PC-3 (cell line): ENCODE measurements around the gene PM20D1. TPM values are rescaled to one million over a fixed set of nuclear protein-coding genes. Genes with fewer than 3 reads are reported as not detected.
"Not testable (repeated sequence)": the region's sequence is repeated elsewhere in the genome, so short reads cannot be mapped to it uniquely, and the experiment has no call there.

ENCODE experiments used
- ATAC-seq: fragments of 200-7000 bp; cut with Tn5 transposase; 2 replicates; pipeline ENCODE4 v1.9.1; 2020; ENCODE audit warnings: mild to moderate bottlenecking, moderate library complexity
- BruUV-seq: library from RNA; stranded (reverse); fragments of 400-500 nt; replicated peaks from 2 replicates; lab custom pipeline; 2021; lab: Mats Ljungman, UMichigan
- CTCF ChIA-PET: fragments of 300-600 bp; sonication (Branson Sonifier 250); formaldehyde crosslinking; loops from one replicate; lab custom pipeline; 2022; ENCODE audit warnings: antibody characterized with exemption; lab: Charles Lee
- POLR2A ChIA-PET: fragments of 300-600 bp; sonication (Branson Sonifier 250); formaldehyde crosslinking; loops from one replicate; lab custom pipeline; 2022; ENCODE audit warnings: antibody characterized with exemption; ENCODE audit not compliant: unreplicated experiment; lab: Charles Lee
- DNase-seq: peaks from one replicate; pipeline ENCODE4 v3.0.0-alpha.2; 2015
- H2AFZ ChIP-seq: fragments of 300-600 bp; sonication (generic); 2 replicates; pipeline ENCODE4 v1.6.0; 2016; ENCODE audit warnings: antibody characterized with exemption, low read length
- H3F3A ChIP-seq: fragments of 300-600 bp; sonication (generic); one replicate; pipeline ENCODE4 v1.6.0; 2017; ENCODE audit warnings: antibody characterized with exemption, low read length, control low read depth, mild to moderate bottlenecking; ENCODE audit not compliant: unreplicated experiment
- H3K27ac ChIP-seq: fragments of 300-600 bp; sonication (generic); 2 replicates; pipeline ENCODE4 v1.5.1; 2016; ENCODE audit warnings: mild to moderate bottlenecking, low read length
- H3K27me3 ChIP-seq: fragments of 300-600 bp; sonication (generic); 2 replicates; pipeline ENCODE4 v1.6.1; 2016; ENCODE audit warnings: low read length, mixed read lengths
- H3K36me3 ChIP-seq: fragments of 300-600 bp; sonication (generic); 2 replicates; pipeline ENCODE4 v1.6.1; 2016; ENCODE audit warnings: low read depth, mixed run types, low read length, mixed read lengths
- H3K4me1 ChIP-seq: fragments of 300-600 bp; sonication (generic); 2 replicates; pipeline ENCODE4 v1.5.1; 2016; ENCODE audit warnings: low read length; ENCODE audit not compliant: insufficient read depth
- H3K4me2 ChIP-seq: fragments of 300-600 bp; sonication (generic); 2 replicates; pipeline ENCODE4 v1.6.0; 2016; ENCODE audit warnings: low read length
- H3K4me3 ChIP-seq: fragments of 300-600 bp; sonication (generic); 2 replicates; pipeline ENCODE4 v1.5.1; 2016; ENCODE audit warnings: mild to moderate bottlenecking, low read length, mixed read lengths
- H3K79me2 ChIP-seq: fragments of 300-600 bp; sonication (generic); 2 replicates; pipeline ENCODE4 v1.6.1; 2017; ENCODE audit warnings: low read length, mixed read lengths
- H3K9ac ChIP-seq: fragments of 300-600 bp; sonication (generic); 2 replicates; pipeline ENCODE4 v1.6.0; 2016; ENCODE audit warnings: mild to moderate bottlenecking, low read length
- H3K9me2 ChIP-seq: fragments of 300-600 bp; sonication (generic); replicated peaks from 2 replicates; pipeline ENCODE4 v1.6.1; 2016; ENCODE audit warnings: mixed run types, low read length, mixed read lengths
- H3K9me3 ChIP-seq: fragments of 300-600 bp; sonication (generic); 2 replicates; pipeline ENCODE4 v1.6.1; 2016; ENCODE audit warnings: low read length, mixed read lengths
- H4K20me1 ChIP-seq: fragments of 300-600 bp; sonication (generic); 2 replicates; pipeline ENCODE4 v1.6.1; 2016; ENCODE audit warnings: low read length, mixed read lengths
- CTCF ChIP-seq: fragments of 300-600 bp; sonication (generic); conservative IDR thresholded peaks from 2 replicates; pipeline ENCODE4 v1.5.1; 2017; ENCODE audit warnings: antibody characterized with exemption, low read depth, mild to moderate bottlenecking, low read length
- EZH2 ChIP-seq: fragments of 300-600 bp; sonication (generic); IDR thresholded peaks from one replicate; pipeline ENCODE4 v1.6.1; 2017; ENCODE audit warnings: antibody characterized with exemption, mild to moderate bottlenecking, low read length; ENCODE audit not compliant: unreplicated experiment
- EZH2phosphoT487 ChIP-seq: fragments of 300-600 bp; sonication (generic); IDR thresholded peaks from 2 replicates; pipeline ENCODE4 v1.6.1; 2018; ENCODE audit warnings: mild to moderate bottlenecking, antibody characterized with exemption, low read length, borderline replicate concordance
- intact Hi-C: fragments of 100-400 bp; cut with micrococcal nuclease; formaldehyde crosslinking; loops from 2 replicates; pipeline ENCODE4 v1.9.0; 2023
- total RNA-seq: library from RNA; depleted of rRNA; stranded (reverse); fragments of >200 nt; gene quantifications from 2 replicates; pipeline ENCODE4 v1.2.3, GENCODE V29; 2014

The PM20D1 gene
- total RNA-seq, 1 experiment from 2014 or later: not detected

GRCh38 chr1:205880923-205881322 lies 31.0 kb upstream of the PM20D1 start:
- Histone ChIP-seq H3K79me2 (no peaks in the 10 kb centered on the region), H3K27me3 (no peaks in the 10 kb centered on the region), H3K9ac (no peak overlapping the region), H3F3A (no peaks in the 10 kb centered on the region), H3K4me1 (no peaks in the 10 kb centered on the region), H3K9me3 (no peaks in the 10 kb centered on the region), H2AFZ (no peak overlapping the region), H4K20me1 (no peaks in the 10 kb centered on the region), H3K27ac (no peak overlapping the region), H3K4me2 (no peak overlapping the region), H3K36me3 (no peaks in the 10 kb centered on the region), H3K9me2 (no peaks in the 10 kb centered on the region), H3K4me3 (no peak overlapping the region)
- no peak for DNase-seq
- BruUV-seq: no TSS peak
- POLR2A ChIA-PET: no interaction called here
- TF ChIP-seq EZH2phosphoT487: no peak
- no peak for TF ChIP-seq EZH2
- no peak for TF ChIP-seq CTCF
- intact Hi-C loops: no loop called here
- no peak for ATAC-seq
- CTCF ChIA-PET: no interaction called here

- no peak overlapping the region for H3K27ac ChIP-seq
- ATAC-seq (no peak), DNase-seq (no peak)
- H3K9ac ChIP-seq: no peak overlapping the region
- no peak overlapping the region for H2AFZ ChIP-seq
- no peaks in the 10 kb centered on the region for H4K20me1 ChIP-seq
- TF ChIP-seq CTCF (no peak), EZH2phosphoT487 (no peak), EZH2 (no peak)
- H3K4me2 ChIP-seq: no peak overlapping the region
- ChIA-PET CTCF (no interaction called here), POLR2A (no interaction called here)
- BruUV-seq: no TSS peak
- H3F3A ChIP-seq: no peaks in the 10 kb centered on the region
- H3K36me3 ChIP-seq: no peaks in the 10 kb centered on the region
- intact Hi-C loops: no loop called here
- no peaks in the 10 kb centered on the region for H3K9me2 ChIP-seq
- H3K4me1 ChIP-seq: no peaks in the 10 kb centered on the region
- no peak overlapping the region for H3K4me3 ChIP-seq
- no peaks in the 10 kb centered on the region for H3K27me3 ChIP-seq
- no peaks in the 10 kb centered on the region for H3K79me2 ChIP-seq
- H3K9me3 ChIP-seq: no peaks in the 10 kb centered on the region
Observed at GRCh38 chr1:205879974-205880373, 30.0 kb upstream of the PM20D1 start.

- no peaks in the 10 kb centered on the region for H4K20me1 ChIP-seq
Observed at GRCh38 chr1:205878026-205878425, 28.1 kb upstream of the PM20D1 start.

GRCh38 chr1:205873148-205873547 lies 23.2 kb upstream of the PM20D1 start:
- H3K4me2 ChIP-seq, H3K79me2 ChIP-seq, H2AFZ ChIP-seq, BruUV-seq, H3K27me3 ChIP-seq, H3F3A ChIP-seq, H3K9me2 ChIP-seq, DNase-seq, H4K20me1 ChIP-seq, H3K9ac ChIP-seq, intact Hi-C loops, ATAC-seq, H3K36me3 ChIP-seq, H3K4me1 ChIP-seq, H3K9me3 ChIP-seq, H3K4me3 ChIP-seq, CTCF ChIA-PET, POLR2A ChIA-PET, H3K27ac ChIP-seq: not testable (repeated sequence)

More at GRCh38 chr1:205878026-205878425, 28.1 kb upstream of the PM20D1 start:
- no peak for ATAC-seq
- CTCF ChIA-PET: interaction anchor here (0.8 kb wide), 1 partner anchor 86 kb away, joined by 5 read pairs; no protein-coding TSS in a partner anchor
- H3K27me3 ChIP-seq: no peaks in the 10 kb centered on the region
- no peak for DNase-seq
- POLR2A ChIA-PET: no interaction called here
- no peak for TF ChIP-seq EZH2phosphoT487
- no peak for TF ChIP-seq EZH2
- no peak for TF ChIP-seq CTCF
- no peaks in the 10 kb centered on the region for H3K9me3 ChIP-seq
- no peaks in the 10 kb centered on the region for H3F3A ChIP-seq
- no peaks in the 10 kb centered on the region for H3K4me1 ChIP-seq
- H3K4me2 ChIP-seq: no peak overlapping the region
- H3K27ac ChIP-seq: no peak overlapping the region
- H3K79me2 ChIP-seq: no peaks in the 10 kb centered on the region
- no peak overlapping the region for H3K9ac ChIP-seq
- no TSS peak for BruUV-seq
- no peaks in the 10 kb centered on the region for H3K9me2 ChIP-seq
- no peaks in the 10 kb centered on the region for H3K36me3 ChIP-seq
- intact Hi-C loops: no loop called here
- H2AFZ ChIP-seq: no peak overlapping the region
- no peak overlapping the region for H3K4me3 ChIP-seq
